ENCODE data around the gene UNKL. TPM values are rescaled to one million over a fixed set of nuclear protein-coding genes. Genes with fewer than 3 reads are reported as not detected.

The UNKL gene
- total RNA-seq, 1 donor from 2014 or later = 19.9 TPM

GRCh38 chr16:1439058-1439698 lies 24.7 kb upstream of the UNKL start:
- TF ChIP-seq CTCF (IDR thresholded peaks at IDR 0.05) = no peak
- H3K27me3 ChIP-seq = no peaks in the 10 kb centered on the region
- no peaks in the 10 kb centered on the region for H3K36me3 ChIP-seq
- H3K4me1 ChIP-seq = no peaks in the 10 kb centered on the region
- no peak overlapping the region for H3K27ac ChIP-seq
- no peak for ATAC-seq
- no peaks in the 10 kb centered on the region for H3K9me3 ChIP-seq
- DNase-seq = no peak
- H3K4me3 ChIP-seq = no peak overlapping the region
- intact Hi-C loops (cut with DNase I) = no loop called here

- Histone ChIP-seq H3K4me3 (no peak overlapping the region), H3K36me3 (no peaks in the 10 kb centered on the region), H3K27ac (no peak overlapping the region), H3K4me1 (no peaks in the 10 kb centered on the region), H3K9me3 (no peaks in the 10 kb centered on the region), H3K27me3 (no peaks in the 10 kb centered on the region)
- intact Hi-C loops (cut with DNase I) = no loop called here
- ATAC-seq (no peak), DNase-seq (no peak)
- no peak for TF ChIP-seq CTCF (IDR thresholded peaks at IDR 0.05)
These were observed 23.9 kb upstream of the UNKL start for GRCh38 chr16:1438229-1439057.

- Histone ChIP-seq H3K4me1 (no peaks in the 10 kb centered on the region), H3K27me3 (no peaks in the 10 kb centered on the region), H3K36me3 (no peaks in the 10 kb centered on the region), H3K27ac (no peak overlapping the region), H3K9me3 (no peaks in the 10 kb centered on the region), H3K4me3 (no peak overlapping the region)
- no peak for ATAC-seq
- intact Hi-C loops (cut with DNase I) = no loop called here
- no peak for DNase-seq
- no peak for TF ChIP-seq CTCF (IDR thresholded peaks at IDR 0.05)
These were observed 23.1 kb upstream of the UNKL start for GRCh38 chr16:1437606-1438005.

GRCh38 chr16:1436731-1437355 lies 22.3 kb upstream of the UNKL start:
- Histone ChIP-seq H3K27ac (no peak overlapping the region), H3K4me3 (no peak overlapping the region), H3K4me1 (no peaks in the 10 kb centered on the region), H3K36me3 (no peaks in the 10 kb centered on the region), H3K9me3 (no peaks in the 10 kb centered on the region), H3K27me3 (no peaks in the 10 kb centered on the region)
- intact Hi-C loops (cut with DNase I) = no loop called here
- no peak for TF ChIP-seq CTCF (IDR thresholded peaks at IDR 0.05)
- ATAC-seq (no peak), DNase-seq (no peak)

- no peak for ATAC-seq
- intact Hi-C loops (cut with DNase I) = no loop called here
- no peaks in the 10 kb centered on the region for H3K27me3 ChIP-seq
- no peaks in the 10 kb centered on the region for H3K4me1 ChIP-seq
- no peak overlapping the region for H3K27ac ChIP-seq
- H3K36me3 ChIP-seq = no peaks in the 10 kb centered on the region
- no peak for TF ChIP-seq CTCF (IDR thresholded peaks at IDR 0.05)
- no peaks in the 10 kb centered on the region for H3K9me3 ChIP-seq
- no peak overlapping the region for H3K4me3 ChIP-seq
- DNase-seq = no peak
These were observed 21.6 kb upstream of the UNKL start for GRCh38 chr16:1435921-1436697.
